Thoracic aorta (tissue), 2 donors: ENCODE results near the gene PRLH. TPM values are rescaled to one million over a fixed set of nuclear protein-coding genes. Genes with fewer than 3 reads are reported as not detected.
"Not testable (repeated sequence)": the region's sequence is repeated elsewhere in the genome, so short reads cannot be mapped to it uniquely, and the experiment has no call there.

Experiments used
- ATAC-seq: fragments of 150-250 bp; one replicate; pipeline ENCODE4 v1.8.0; 2017; ENCODE audit warnings: low read depth; ENCODE audit not compliant: insufficient number of reproducible peaks, low FRiP score
- DNase-seq: peaks from one replicate; pipeline ENCODE4 v3.0.0-alpha.2; 2020; ENCODE audit warnings: low spot score
- H3K27ac ChIP-seq, 2 donors: fragments of 200-600 bp; sonication (generic); 1 replicate in 1 of 2; 2 replicates in 1 of 2; pipeline ENCODE4 v1.5.1; 2016; ENCODE audit warnings: mild to moderate bottlenecking in 2 of 2, moderate library complexity in 2 of 2
- H3K27me3 ChIP-seq: fragments of 200-600 bp; sonication (generic); replicated peaks from 2 replicates; pipeline ENCODE4 v1.6.0; 2016; ENCODE audit warnings: mild to moderate bottlenecking; ENCODE audit not compliant: insufficient read depth
- H3K36me3 ChIP-seq: fragments of 200-600 bp; sonication (generic); one replicate; pipeline ENCODE4 v1.5.1; 2016
- H3K4me1 ChIP-seq, 2 donors: fragments of 200-600 bp; sonication (generic); 1 replicate in 1 of 2; 2 replicates in 1 of 2; pipeline versions ENCODE4 v1.5.1 to v1.6.0; 2016; ENCODE audit warnings: low read depth in 2 of 2, mild to moderate bottlenecking in 1 of 2; ENCODE audit not compliant: control insufficient read depth in 1 of 2
- H3K4me3 ChIP-seq: fragments of 200-600 bp; sonication (generic); 2 replicates; pipeline ENCODE4 v1.5.1; 2016; ENCODE audit warnings: mild to moderate bottlenecking
- H3K9me3 ChIP-seq: fragments of 200-600 bp; sonication (generic); 2 replicates; pipeline ENCODE4 v1.5.1; 2016
- total RNA-seq, 2 donors: library from RNA; depleted of rRNA; stranded (reverse); fragments of >200 nt; gene quantifications; one replicate each; pipeline versions ENCODE4 v1.1.0 to v1.2.3, GENCODE V29; 2016
- TF ChIP-seq, protein P1 (sequence below): fragments of 200-600 bp; sonication (generic); IDR thresholded peaks from one replicate; pipeline ENCODE4 v1.5.1; 2019; ENCODE audit warnings: antibody characterized with exemption

The PRLH gene
- total RNA-seq, 2 donors from 2014 or later = not detected

DNA sequence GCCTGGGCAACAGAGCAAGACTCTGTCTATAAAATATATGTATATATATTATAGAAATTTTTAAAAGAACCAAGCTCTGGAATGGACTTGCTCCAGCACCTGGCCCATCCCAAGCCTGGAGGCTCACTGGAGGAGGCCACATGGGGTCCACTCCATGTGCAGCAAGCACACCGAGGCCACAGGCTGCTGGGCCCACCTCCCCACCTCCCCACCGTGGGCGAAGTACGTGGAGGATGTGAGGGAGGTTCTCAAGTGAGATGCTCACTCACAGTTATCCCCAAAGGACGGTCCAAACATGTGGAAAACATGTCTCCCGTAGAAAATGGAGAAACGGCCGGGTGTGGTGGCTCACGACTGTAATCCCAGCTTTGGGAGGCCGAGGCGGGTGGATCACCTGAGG, 38.0 kb downstream of the PRLH start:
- Histone ChIP-seq H3K4me1 (peaks cover 13 to 30% of the 10 kb centered on the region in 2 donors), H3K36me3 (no peaks in the 10 kb centered on the region), H3K9me3 (no peaks in the 10 kb centered on the region), H3K4me3 (no peak overlapping the region), H3K27me3 (no peaks in the 10 kb centered on the region), H3K27ac (peak overlapping the region in 1 of 2 donors; percentile 49)
- no peak for DNase-seq
- ATAC-seq = no peak
- TF ChIP-seq, protein P1, sequence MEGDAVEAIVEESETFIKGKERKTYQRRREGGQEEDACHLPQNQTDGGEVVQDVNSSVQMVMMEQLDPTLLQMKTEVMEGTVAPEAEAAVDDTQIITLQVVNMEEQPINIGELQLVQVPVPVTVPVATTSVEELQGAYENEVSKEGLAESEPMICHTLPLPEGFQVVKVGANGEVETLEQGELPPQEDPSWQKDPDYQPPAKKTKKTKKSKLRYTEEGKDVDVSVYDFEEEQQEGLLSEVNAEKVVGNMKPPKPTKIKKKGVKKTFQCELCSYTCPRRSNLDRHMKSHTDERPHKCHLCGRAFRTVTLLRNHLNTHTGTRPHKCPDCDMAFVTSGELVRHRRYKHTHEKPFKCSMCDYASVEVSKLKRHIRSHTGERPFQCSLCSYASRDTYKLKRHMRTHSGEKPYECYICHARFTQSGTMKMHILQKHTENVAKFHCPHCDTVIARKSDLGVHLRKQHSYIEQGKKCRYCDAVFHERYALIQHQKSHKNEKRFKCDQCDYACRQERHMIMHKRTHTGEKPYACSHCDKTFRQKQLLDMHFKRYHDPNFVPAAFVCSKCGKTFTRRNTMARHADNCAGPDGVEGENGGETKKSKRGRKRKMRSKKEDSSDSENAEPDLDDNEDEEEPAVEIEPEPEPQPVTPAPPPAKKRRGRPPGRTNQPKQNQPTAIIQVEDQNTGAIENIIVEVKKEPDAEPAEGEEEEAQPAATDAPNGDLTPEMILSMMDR = no peak

DNA sequence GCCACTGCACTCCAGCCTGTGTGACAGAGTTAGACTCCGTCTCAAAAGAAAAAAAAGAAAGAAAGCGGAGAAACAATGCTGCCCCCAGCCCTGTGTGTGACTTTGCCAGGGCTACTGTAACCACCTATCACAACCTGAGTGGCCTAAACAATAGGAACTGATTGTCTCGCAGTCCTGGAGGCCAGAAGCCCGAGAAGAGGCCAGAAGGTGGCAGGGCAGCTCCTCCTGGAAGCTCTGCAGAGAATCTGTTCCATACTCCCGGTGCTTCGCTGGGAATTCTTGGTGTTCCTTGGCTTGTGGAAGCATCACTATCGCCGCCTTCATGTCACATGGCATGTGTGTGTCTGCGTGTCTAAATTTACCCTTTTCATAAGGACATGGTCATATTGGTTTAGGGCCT, 38.6 kb downstream of the PRLH start:
- DNase-seq (no peak), ATAC-seq (no peak)
- H3K27ac ChIP-seq = no peak overlapping the region
- TF ChIP-seq, protein P1 = no peak
- H3K9me3 ChIP-seq = no peaks in the 10 kb centered on the region
- no peak overlapping the region for H3K4me3 ChIP-seq
- no peaks in the 10 kb centered on the region for H3K36me3 ChIP-seq
- H3K27me3 ChIP-seq = no peaks in the 10 kb centered on the region
- peaks cover 8 to 24% of the 10 kb centered on the region in 2 donors for H3K4me1 ChIP-seq

DNA sequence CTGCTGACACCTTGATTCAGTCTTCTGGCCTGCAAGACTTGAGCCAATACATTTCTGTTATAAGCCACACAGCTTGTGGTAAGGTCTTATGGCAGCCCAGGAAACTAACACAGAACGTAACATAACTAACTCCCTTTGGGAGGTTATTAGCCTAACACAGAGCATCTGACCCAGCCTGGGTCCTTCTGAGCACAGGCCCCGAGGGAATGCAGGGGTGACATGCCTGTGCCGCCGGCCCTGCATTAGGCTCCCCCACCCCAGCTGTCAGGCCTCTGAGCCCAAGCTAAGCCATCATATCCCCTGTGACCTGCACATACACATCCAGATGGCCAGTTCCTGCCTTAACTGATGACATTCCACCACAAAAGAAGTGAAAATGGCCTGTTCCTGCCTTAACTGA, 40.1 kb downstream of the PRLH start:
- H3K9me3 ChIP-seq, ATAC-seq, H3K36me3 ChIP-seq, H3K4me3 ChIP-seq, H3K27me3 ChIP-seq, H3K27ac ChIP-seq, DNase-seq: not testable (repeated sequence)
- peaks cover 0 to 10% of the 10 kb centered on the region in 2 donors for H3K4me1 ChIP-seq

DNA sequence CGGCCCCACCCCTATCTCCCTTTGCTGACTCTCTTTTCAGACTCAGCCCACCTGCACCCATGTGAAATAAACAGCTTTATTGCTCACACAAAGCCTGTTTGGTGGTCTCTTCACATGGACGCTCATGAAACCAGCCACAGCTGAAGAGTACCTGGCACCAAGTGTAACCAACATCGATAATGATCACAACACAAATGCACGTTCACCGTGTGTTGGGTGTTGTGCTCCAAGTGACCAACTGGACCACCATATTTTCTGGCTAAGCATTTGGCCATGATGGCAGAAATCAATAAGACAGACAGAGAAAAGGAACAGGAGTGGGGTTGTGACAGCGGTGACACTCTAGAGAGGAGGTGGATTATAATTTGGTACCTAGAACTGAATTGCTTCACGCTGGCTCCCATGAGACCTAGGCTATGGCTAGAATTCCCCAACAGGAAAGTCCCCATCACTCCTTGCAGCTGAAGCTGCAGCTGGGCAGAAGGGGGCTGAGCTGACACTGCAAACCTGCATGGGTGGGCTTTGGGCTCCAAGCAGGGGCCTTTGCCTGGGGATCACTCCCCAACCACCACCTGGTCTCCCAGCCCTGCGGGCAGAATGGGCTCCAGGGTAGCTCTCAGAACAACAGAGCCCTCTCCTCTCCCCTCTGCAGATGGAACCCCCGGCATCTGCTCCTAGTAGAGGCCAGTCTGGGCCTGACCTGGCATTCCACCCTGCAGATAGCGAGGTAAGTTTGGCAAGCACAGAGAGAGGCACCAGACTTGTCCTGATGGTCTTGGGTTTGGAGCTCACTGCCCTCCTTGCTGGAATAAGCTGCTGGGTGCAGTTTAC, 46.4 kb downstream of the PRLH start:
- DNase-seq = no peak
- H3K4me3 ChIP-seq = no peak overlapping the region
- TF ChIP-seq, protein P1 = no peak
- no peak for ATAC-seq
- H3K27ac ChIP-seq = peak overlapping the region; percentile 89 to 95
- H3K36me3 ChIP-seq = no peaks in the 10 kb centered on the region
- no peaks in the 10 kb centered on the region for H3K27me3 ChIP-seq
- peaks cover 34 to 42% of the 10 kb centered on the region in 2 donors for H3K4me1 ChIP-seq
- H3K9me3 ChIP-seq = no peaks in the 10 kb centered on the region

DNA sequence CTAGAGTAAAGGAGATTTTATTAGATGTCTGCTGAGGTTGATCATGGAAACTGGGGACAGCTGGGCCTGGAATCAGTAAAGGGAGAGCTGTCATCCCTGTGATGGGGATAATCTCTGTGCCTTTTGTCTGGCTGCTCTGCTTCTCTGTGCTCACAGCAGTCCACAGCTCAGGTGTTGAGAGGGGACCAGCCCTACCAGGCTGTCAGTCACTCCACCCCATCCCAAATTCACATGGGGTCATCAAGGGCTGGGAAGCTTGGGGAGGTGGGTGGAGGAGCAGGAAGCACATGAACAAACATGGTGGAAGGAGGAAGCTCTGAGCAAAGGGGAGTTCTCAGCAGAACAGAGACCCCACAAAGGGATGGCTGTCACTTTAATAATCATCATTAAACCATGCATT, 47.3 kb downstream of the PRLH start:
- TF ChIP-seq, protein P1 = no peak
- H3K27me3 ChIP-seq = no peaks in the 10 kb centered on the region
- no peaks in the 10 kb centered on the region for H3K9me3 ChIP-seq
- no peaks in the 10 kb centered on the region for H3K36me3 ChIP-seq
- ATAC-seq (no peak), DNase-seq (no peak)
- no peak overlapping the region for H3K4me3 ChIP-seq
- peak overlapping the region; percentile 89 to 95 for H3K27ac ChIP-seq
- H3K4me1 ChIP-seq = peaks cover 37 to 50% of the 10 kb centered on the region in 2 donors
